Panc1 (cell line): ENCODE data around the gene GRID2.

ENCODE experiments used
- CTCF ChIP-seq: fragments of 450-650 bp; IDR thresholded peaks from 2 replicates; pipeline ENCODE4 v1.5.1; 2017; ENCODE audit warnings: mild to moderate bottlenecking
- SIN3A ChIP-seq: IDR thresholded peaks from 2 replicates; pipeline ENCODE4 v1.6.1; 2012; ENCODE audit warnings: low read depth, mild to moderate bottlenecking, low read length, moderate library complexity, borderline replicate concordance; ENCODE audit not compliant: insufficient read depth

GRCh38 chr4:93147524-93148212, 843.9 kb downstream of the GRID2 start:
- no peak for TF ChIP-seq CTCF
- no peak for TF ChIP-seq SIN3A
